A673 (cell line): ENCODE measurements around the gene BICD1. TPM values are rescaled to one million over a fixed set of nuclear protein-coding genes. Genes with fewer than 3 reads are reported as not detected.

ENCODE experiments used
- BruUV-seq: library from RNA; stranded (reverse); fragments of 400-500 nt; replicated peaks from 2 replicates; lab custom pipeline; 2021; lab: Mats Ljungman, UMichigan
- CTCF ChIA-PET: fragments of 300-600 bp; sonication (Branson Sonifier 250); formaldehyde crosslinking; loops from one replicate; lab custom pipeline; 2022; ENCODE audit warnings: antibody characterized with exemption; lab: Charles Lee
- POLR2A ChIA-PET: fragments of 300-600 bp; sonication (Branson Sonifier 250); formaldehyde crosslinking; loops from one replicate; lab custom pipeline; 2022; ENCODE audit warnings: antibody characterized with exemption; ENCODE audit not compliant: low non-redundant PET; lab: Charles Lee
- DNase-seq: peaks from one replicate; pipeline ENCODE4 v3.0.0-alpha.2; 2015; ENCODE audit warnings: low spot score
- H3K27ac ChIP-seq: fragments of 200-600 bp; sonication (generic); 2 replicates; pipeline ENCODE4 v1.5.1; 2016; ENCODE audit warnings: mixed run types, low read depth, mild to moderate bottlenecking, mixed read lengths, antibody characterized with exemption, low read length; ENCODE audit not compliant: poor library complexity, severe bottlenecking
- H3K27me3 ChIP-seq: fragments of 200-600 bp; sonication (generic); replicated peaks from 2 replicates; pipeline ENCODE4 v1.6.1; 2017; ENCODE audit warnings: mixed run types, low read depth, mild to moderate bottlenecking, mixed read lengths, antibody characterized with exemption, low read length; ENCODE audit not compliant: insufficient read depth, poor library complexity
- H3K36me3 ChIP-seq: fragments of 200-600 bp; sonication (generic); 2 replicates; pipeline ENCODE4 v1.6.1; 2016; ENCODE audit warnings: mixed run types, mild to moderate bottlenecking, mixed read lengths, antibody characterized with exemption, low read length; ENCODE audit not compliant: insufficient read depth, poor library complexity, severe bottlenecking
- H3K4me1 ChIP-seq: fragments of 200-600 bp; sonication (generic); 2 replicates; pipeline ENCODE4 v1.6.1; 2017; ENCODE audit warnings: mixed run types, mild to moderate bottlenecking, mixed read lengths, antibody characterized with exemption, low read length; ENCODE audit not compliant: insufficient read depth, poor library complexity, severe bottlenecking
- H3K4me3 ChIP-seq: fragments of 200-600 bp; sonication (generic); 2 replicates; pipeline ENCODE4 v1.5.1; 2016; ENCODE audit warnings: low read depth, mixed run types, mild to moderate bottlenecking, mixed read lengths, low read length; ENCODE audit not compliant: poor library complexity, severe bottlenecking
- H3K9me3 ChIP-seq: fragments of 200-600 bp; sonication (generic); 2 replicates; pipeline ENCODE4 v1.6.1; 2016; ENCODE audit warnings: mixed run types, low read depth, mild to moderate bottlenecking, mixed read lengths, antibody characterized with exemption, low read length; ENCODE audit not compliant: poor library complexity, severe bottlenecking
- CTCF ChIP-seq: fragments of 300-800, 200-600 bp; sonication (generic); conservative IDR thresholded peaks from 2 replicates; pipeline ENCODE4 v1.5.1; 2017; ENCODE audit warnings: low read depth, mild to moderate bottlenecking, antibody characterized with exemption, low read length, moderate library complexity, mixed read lengths
- EZH2 ChIP-seq: fragments of 200-600 bp; sonication (generic); IDR thresholded peaks from 2 replicates; pipeline ENCODE4 v1.6.1; 2017; ENCODE audit warnings: borderline replicate concordance, low read depth, mild to moderate bottlenecking, mixed read lengths, antibody characterized with exemption, low read length; ENCODE audit not compliant: poor library complexity, severe bottlenecking
- intact Hi-C: fragments of 100-400 bp; cut with micrococcal nuclease; formaldehyde crosslinking; loops from one replicate; pipeline ENCODE4 v1.10.0; 2022; ENCODE audit not compliant: unreplicated experiment
- total RNA-seq: library from RNA; stranded (reverse); gene quantifications from 2 replicates; pipeline ENCODE4 v1.2.3, GENCODE V29; 2021

The BICD1 gene
- total RNA-seq, 1 experiment from 2014 or later, result 50.2 TPM

GRCh38 chr12:32161058-32161457 lies 54.4 kb downstream of the BICD1 start:
- TF ChIP-seq CTCF (no peak), EZH2 (no peak)
- peaks cover 9% of the 10 kb centered on the region for H3K4me1 ChIP-seq
- BruUV-seq, result no TSS peak
- no peaks in the 10 kb centered on the region for H3K27me3 ChIP-seq
- DNase-seq, result no peak
- ChIA-PET CTCF (no interaction called here), POLR2A (no interaction called here)
- H3K9me3 ChIP-seq, result no peaks in the 10 kb centered on the region
- no peaks in the 10 kb centered on the region for H3K36me3 ChIP-seq
- intact Hi-C loops, result no loop called here
- no peak overlapping the region for H3K4me3 ChIP-seq
- H3K27ac ChIP-seq, result no peak overlapping the region

- H3K36me3 ChIP-seq, result no peaks in the 10 kb centered on the region
- no peak for TF ChIP-seq CTCF
- TF ChIP-seq EZH2, result no peak
- no peak for DNase-seq
- H3K27me3 ChIP-seq, result no peaks in the 10 kb centered on the region
- H3K4me3 ChIP-seq, result no peak overlapping the region
- ChIA-PET CTCF (no interaction called here), POLR2A (no interaction called here)
- H3K27ac ChIP-seq, result no peak overlapping the region
- peaks cover 3% of the 10 kb centered on the region for H3K4me1 ChIP-seq
- BruUV-seq, result no TSS peak
- no peaks in the 10 kb centered on the region for H3K9me3 ChIP-seq
- intact Hi-C loops, result no loop called here
Observed at GRCh38 chr12:32163596-32163995, 56.9 kb downstream of the BICD1 start.

- TF ChIP-seq CTCF, result no peak
- TF ChIP-seq EZH2, result no peak
- intact Hi-C loops, result no loop called here
- CTCF ChIA-PET, result no interaction called here
Observed at GRCh38 chr12:32166510-32166909, 59.9 kb downstream of the BICD1 start.

More at GRCh38 chr12:32166510-32166909, 59.9 kb downstream of the BICD1 start:
- Histone ChIP-seq H3K27me3 (no peaks in the 10 kb centered on the region), H3K4me1 (no peaks in the 10 kb centered on the region), H3K9me3 (no peaks in the 10 kb centered on the region), H3K4me3 (no peak overlapping the region), H3K27ac (no peak overlapping the region), H3K36me3 (no peaks in the 10 kb centered on the region)
- no TSS peak for BruUV-seq
- POLR2A ChIA-PET, result no interaction called here
- no peak for DNase-seq
